RWPE2 (cell line): ENCODE data around the gene SLC29A3.

Experiments
- ATAC-seq: fragments of 200-7000 bp; cut with Tn5 transposase; 3 replicates; pipeline ENCODE4 v1.9.1; 2021; ENCODE audit warnings: low read depth
- DNase-seq: peaks from one replicate; pipeline ENCODE4 v3.0.0-alpha.2; 2020; ENCODE audit warnings: low spot score
- H3K27ac ChIP-seq: fragments of 450-650 bp; 2 replicates; pipeline ENCODE4 v1.5.1; 2017; ENCODE audit warnings: mild to moderate bottlenecking; ENCODE audit not compliant: poor library complexity, severe bottlenecking
- H3K27me3 ChIP-seq: fragments of 250-450 bp; sonication (Bioruptor Pico); 2 replicates; pipeline ENCODE4 v1.5.1; 2021; ENCODE audit warnings: mild to moderate bottlenecking, moderate library complexity; ENCODE audit not compliant: insufficient read depth, poor library complexity, severe bottlenecking
- H3K36me3 ChIP-seq: fragments of 250-450 bp; sonication (Bioruptor Pico); 2 replicates; pipeline ENCODE4 v1.5.1; 2020; ENCODE audit warnings: low read depth, mild to moderate bottlenecking, moderate library complexity
- H3K4me1 ChIP-seq: fragments of 250-450 bp; sonication (Bioruptor Pico); 2 replicates; pipeline ENCODE4 v1.5.1; 2021; ENCODE audit warnings: mild to moderate bottlenecking, moderate library complexity; ENCODE audit not compliant: insufficient read depth, poor library complexity, severe bottlenecking
- H3K4me3 ChIP-seq: fragments of 250-450 bp; sonication (Bioruptor Pico); 2 replicates; pipeline ENCODE4 v1.5.1; 2021; ENCODE audit warnings: mild to moderate bottlenecking, moderate library complexity; ENCODE audit not compliant: severe bottlenecking
- H3K9me3 ChIP-seq: fragments of 250-450 bp; sonication (Bioruptor Pico); 2 replicates; pipeline ENCODE4 v1.5.1; 2021; ENCODE audit warnings: mild to moderate bottlenecking, moderate library complexity; ENCODE audit not compliant: severe bottlenecking
- TF ChIP-seq, protein P1 (sequence below): fragments of 450-650 bp; IDR thresholded peaks from one replicate; pipeline ENCODE4 v1.5.1; 2017; ENCODE audit warnings: mild to moderate bottlenecking, moderate library complexity; ENCODE audit not compliant: poor library complexity, severe bottlenecking

The SLC29A3 gene

DNA sequence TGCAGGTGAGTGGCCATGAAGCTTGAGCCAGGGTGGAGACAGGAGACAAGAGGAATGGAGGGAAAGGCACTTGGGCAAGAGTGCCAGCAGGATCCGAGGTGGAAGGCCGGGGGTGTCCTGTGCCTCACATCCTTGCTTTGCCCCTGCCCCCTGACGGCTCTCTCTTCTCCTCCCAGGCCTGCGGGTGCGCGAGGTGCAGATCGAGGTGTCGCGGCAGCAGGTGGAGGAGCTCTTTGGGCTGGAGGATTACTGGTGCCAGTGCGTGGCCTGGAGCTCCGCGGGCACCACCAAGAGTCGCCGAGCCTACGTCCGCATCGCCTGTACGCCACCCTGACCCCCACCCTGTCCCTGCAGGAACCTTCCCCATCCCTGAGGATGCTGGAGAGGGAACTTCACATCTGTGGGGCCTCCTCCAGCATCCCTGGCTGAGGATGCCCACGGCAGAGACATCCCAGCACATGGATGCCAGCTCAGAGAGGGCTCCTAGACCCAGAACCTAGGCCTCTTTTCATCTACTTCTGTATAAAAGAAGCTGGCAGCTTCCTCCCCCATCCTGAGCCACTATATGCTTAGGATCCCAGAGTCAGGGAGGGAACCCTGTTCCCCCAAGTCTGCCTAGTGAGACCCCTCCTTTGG lies 34.4 kb upstream of the SLC29A3 start:
- Histone ChIP-seq H3K27ac (no peak overlapping the region), H3K4me3 (no peak overlapping the region), H3K36me3 (no peaks in the 10 kb centered on the region), H3K27me3 (no peaks in the 10 kb centered on the region), H3K9me3 (no peaks in the 10 kb centered on the region), H3K4me1 (no peaks in the 10 kb centered on the region)
- peak; percentile 7; the same call in 1 of the 3 replicates for ATAC-seq
- DNase-seq: no peak
- TF ChIP-seq, protein P1, sequence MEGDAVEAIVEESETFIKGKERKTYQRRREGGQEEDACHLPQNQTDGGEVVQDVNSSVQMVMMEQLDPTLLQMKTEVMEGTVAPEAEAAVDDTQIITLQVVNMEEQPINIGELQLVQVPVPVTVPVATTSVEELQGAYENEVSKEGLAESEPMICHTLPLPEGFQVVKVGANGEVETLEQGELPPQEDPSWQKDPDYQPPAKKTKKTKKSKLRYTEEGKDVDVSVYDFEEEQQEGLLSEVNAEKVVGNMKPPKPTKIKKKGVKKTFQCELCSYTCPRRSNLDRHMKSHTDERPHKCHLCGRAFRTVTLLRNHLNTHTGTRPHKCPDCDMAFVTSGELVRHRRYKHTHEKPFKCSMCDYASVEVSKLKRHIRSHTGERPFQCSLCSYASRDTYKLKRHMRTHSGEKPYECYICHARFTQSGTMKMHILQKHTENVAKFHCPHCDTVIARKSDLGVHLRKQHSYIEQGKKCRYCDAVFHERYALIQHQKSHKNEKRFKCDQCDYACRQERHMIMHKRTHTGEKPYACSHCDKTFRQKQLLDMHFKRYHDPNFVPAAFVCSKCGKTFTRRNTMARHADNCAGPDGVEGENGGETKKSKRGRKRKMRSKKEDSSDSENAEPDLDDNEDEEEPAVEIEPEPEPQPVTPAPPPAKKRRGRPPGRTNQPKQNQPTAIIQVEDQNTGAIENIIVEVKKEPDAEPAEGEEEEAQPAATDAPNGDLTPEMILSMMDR: no peak

DNA sequence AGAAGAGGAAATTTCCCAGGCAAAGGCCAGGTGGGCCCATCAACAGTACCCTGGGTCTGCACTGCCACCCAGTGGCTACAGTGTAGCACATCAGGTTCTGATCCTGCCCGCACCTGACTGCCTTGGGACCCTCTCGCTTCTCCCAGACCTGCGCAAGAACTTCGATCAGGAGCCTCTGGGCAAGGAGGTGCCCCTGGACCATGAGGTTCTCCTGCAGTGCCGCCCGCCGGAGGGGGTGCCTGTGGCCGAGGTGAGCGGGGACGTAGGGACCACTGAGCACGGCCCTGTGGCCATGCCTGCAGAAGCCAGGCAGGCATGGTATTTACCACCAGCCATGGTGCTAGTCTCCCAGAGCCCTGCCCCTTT lies 33.9 kb upstream of the SLC29A3 start:
- Histone ChIP-seq H3K9me3 (no peaks in the 10 kb centered on the region), H3K36me3 (no peaks in the 10 kb centered on the region), H3K4me1 (no peaks in the 10 kb centered on the region), H3K27me3 (no peaks in the 10 kb centered on the region), H3K4me3 (no peak overlapping the region), H3K27ac (no peak overlapping the region)
- TF ChIP-seq, protein P1: peak; percentile 83
- ATAC-seq (peak; percentile 61; the same call in 2 of the 3 replicates), DNase-seq (no peak)

DNA sequence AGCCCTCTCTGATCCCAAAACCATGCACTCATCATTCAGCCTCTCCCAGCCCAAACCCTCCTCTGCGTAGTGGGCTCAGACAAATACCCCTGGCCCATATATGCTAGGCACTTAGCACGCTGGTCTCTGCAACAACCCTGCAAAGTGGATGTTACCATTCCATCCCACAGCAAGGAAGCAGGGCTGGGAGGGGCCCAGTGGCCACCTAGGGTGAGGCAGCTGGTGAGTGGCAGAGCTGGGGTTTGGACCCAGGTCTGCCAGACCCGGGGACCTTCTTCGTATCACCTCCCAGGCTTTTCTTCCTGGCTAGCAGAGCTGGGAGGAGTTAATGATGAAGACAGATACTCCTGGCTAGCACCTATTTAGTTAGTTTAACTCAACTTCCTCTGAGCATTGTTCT lies 33.1 kb upstream of the SLC29A3 start:
- ATAC-seq (no peak), DNase-seq (no peak)
- Histone ChIP-seq H3K9me3 (no peaks in the 10 kb centered on the region), H3K27ac (no peak overlapping the region), H3K4me1 (no peaks in the 10 kb centered on the region), H3K27me3 (no peaks in the 10 kb centered on the region), H3K36me3 (no peaks in the 10 kb centered on the region), H3K4me3 (no peak overlapping the region)
- TF ChIP-seq, protein P1: no peak

DNA sequence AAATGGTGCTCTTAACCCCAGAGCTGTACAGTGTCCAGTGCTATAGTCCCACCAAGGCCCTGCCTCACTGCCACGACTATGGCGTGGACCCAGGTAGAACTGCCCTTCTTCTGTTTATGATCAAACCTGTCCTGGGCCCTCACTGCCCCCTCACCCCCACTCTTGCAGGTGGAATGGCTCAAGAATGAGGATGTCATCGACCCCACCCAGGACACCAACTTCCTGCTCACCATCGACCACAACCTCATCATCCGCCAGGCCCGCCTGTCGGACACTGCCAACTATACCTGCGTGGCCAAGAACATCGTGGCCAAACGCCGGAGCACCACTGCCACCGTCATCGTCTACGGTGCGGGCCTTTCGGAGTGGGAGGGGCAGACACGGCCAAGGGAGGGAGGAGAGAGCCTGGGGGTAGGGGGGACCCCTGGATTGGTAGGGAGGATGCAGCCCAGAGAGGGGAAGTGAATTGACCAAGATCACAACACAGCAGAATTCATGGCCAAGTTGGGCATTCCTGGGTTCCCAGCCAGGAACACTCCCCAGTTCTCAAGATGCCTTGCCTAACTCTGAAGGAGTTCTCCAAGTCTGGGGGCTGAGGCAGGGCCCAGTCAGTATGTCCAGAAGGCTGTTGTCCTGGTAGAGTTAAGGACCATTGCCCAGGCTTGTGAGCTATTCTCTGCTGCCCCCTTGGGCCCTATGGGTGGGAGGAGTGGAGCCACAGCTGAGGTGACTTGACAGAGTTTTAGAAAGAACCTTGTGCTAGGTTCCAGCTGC lies 32.4 kb upstream of the SLC29A3 start:
- DNase-seq (no peak), ATAC-seq (no peak)
- Histone ChIP-seq H3K4me3 (no peak overlapping the region), H3K4me1 (no peaks in the 10 kb centered on the region), H3K27ac (no peak overlapping the region), H3K9me3 (no peaks in the 10 kb centered on the region), H3K36me3 (no peaks in the 10 kb centered on the region), H3K27me3 (no peaks in the 10 kb centered on the region)
- TF ChIP-seq, protein P1: no peak

DNA sequence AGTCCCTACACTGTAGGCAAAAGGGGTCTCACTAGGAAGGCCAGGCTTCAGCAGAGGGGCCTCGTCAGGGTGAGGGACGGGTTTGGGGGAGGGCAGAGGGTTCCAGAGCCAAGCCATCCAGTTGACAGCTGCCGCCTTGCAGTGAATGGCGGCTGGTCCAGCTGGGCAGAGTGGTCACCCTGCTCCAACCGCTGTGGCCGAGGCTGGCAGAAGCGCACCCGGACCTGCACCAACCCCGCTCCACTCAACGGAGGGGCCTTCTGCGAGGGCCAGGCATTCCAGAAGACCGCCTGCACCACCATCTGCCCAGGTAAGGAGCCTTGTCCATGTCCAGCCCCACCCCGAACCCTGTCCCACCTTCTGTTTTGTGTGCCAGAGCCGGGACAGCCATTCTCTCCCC lies 31.6 kb upstream of the SLC29A3 start:
- Histone ChIP-seq H3K27ac (no peak overlapping the region), H3K4me1 (no peaks in the 10 kb centered on the region), H3K4me3 (no peak overlapping the region), H3K9me3 (no peaks in the 10 kb centered on the region), H3K27me3 (no peaks in the 10 kb centered on the region), H3K36me3 (no peaks in the 10 kb centered on the region)
- no peak for DNase-seq
- TF ChIP-seq, protein P1: no peak
- ATAC-seq: no peak
